Measurements from ENCODE around the gene CCNYL1. TPM values are rescaled to one million over a fixed set of nuclear protein-coding genes. Genes with fewer than 3 reads are reported as not detected.

The CCNYL1 gene
- polyA plus RNA-seq, 1 donor from 2014 or later: 14.7 TPM

- Histone ChIP-seq H3K27ac (ENCODE audit: low read length) (no peak overlapping the region), H3K27me3 (ENCODE audit: insufficient read depth, low read depth, low read length) (no peaks in the 10 kb centered on the region), H3K79me2 (replicated peaks; ENCODE audit: insufficient read depth, low read length) (no peaks in the 10 kb centered on the region), H3K9me3 (ENCODE audit: low read length) (no peaks in the 10 kb centered on the region), H3F3A (ENCODE audit: insufficient read depth, low read length, poor library complexity, severe bottlenecking) (no peaks in the 10 kb centered on the region), H3K36me3 (ENCODE audit: insufficient read depth, low read length) (peaks cover 7% of the 10 kb centered on the region), H3K4me2 (ENCODE audit: low read length) (no peak overlapping the region), H3K9me2 (ENCODE audit: insufficient read depth, low read length) (no peaks in the 10 kb centered on the region), H4K20me1 (ENCODE audit: insufficient read depth) (no peaks in the 10 kb centered on the region), H2AFZ (ENCODE audit: low read depth, low read length) (no peak overlapping the region), H3K9ac (ENCODE audit: low read length) (no peak overlapping the region), H3K4me3 (ENCODE audit: low read length) (no peak overlapping the region)
- TF ChIP-seq TAF1 (IDR thresholded peaks at IDR 0.05; ENCODE audit: low read depth) (no peak), REST (IDR thresholded peaks at IDR 0.05; ENCODE audit: borderline replicate concordance) (no peak), CTCF (IDR thresholded peaks at IDR 0.05; ENCODE audit: poor library complexity, severe bottlenecking) (no peak), EP300 (conservative IDR thresholded peaks at IDR 0.05; ENCODE audit: poor library complexity, severe bottlenecking) (no peak), SMC3 (conservative IDR thresholded peaks at IDR 0.05; ENCODE audit: poor library complexity) (no peak), EZH2 (IDR thresholded peaks at IDR 0.05; ENCODE audit: borderline replicate concordance, insufficient read depth, low read length, poor library complexity, severe bottlenecking) (no peak), RAD21 (conservative IDR thresholded peaks at IDR 0.05) (no peak), POLR2AphosphoS5 (IDR thresholded peaks at IDR 0.05) (no peak), MXI1 (conservative IDR thresholded peaks at IDR 0.05; ENCODE audit: poor library complexity, severe bottlenecking) (no peak)
Measured at GRCh38 chr2:207744451-207744850, 33.0 kb downstream of the CCNYL1 start.

GRCh38 chr2:207746131-207746530 is 34.7 kb downstream of the CCNYL1 start:
- H3F3A ChIP-seq (ENCODE audit: insufficient read depth, low read length, poor library complexity, severe bottlenecking): peaks cover 3% of the 10 kb centered on the region
- no peak overlapping the region for H3K9ac ChIP-seq (ENCODE audit: low read length)
- no peaks in the 10 kb centered on the region for H3K27me3 ChIP-seq (ENCODE audit: insufficient read depth, low read depth, low read length)
- no peak overlapping the region for H3K4me3 ChIP-seq (ENCODE audit: low read length)
- H3K79me2 ChIP-seq (replicated peaks; ENCODE audit: insufficient read depth, low read length): no peaks in the 10 kb centered on the region
- H2AFZ ChIP-seq (ENCODE audit: low read depth, low read length): no peak overlapping the region
- H4K20me1 ChIP-seq (ENCODE audit: insufficient read depth): no peaks in the 10 kb centered on the region
- H3K27ac ChIP-seq (ENCODE audit: low read length): no peak overlapping the region
- peaks cover 7% of the 10 kb centered on the region for H3K36me3 ChIP-seq (ENCODE audit: insufficient read depth, low read length)
- no peak overlapping the region for H3K4me2 ChIP-seq (ENCODE audit: low read length)
- H3K9me2 ChIP-seq (ENCODE audit: insufficient read depth, low read length): no peaks in the 10 kb centered on the region
- no peaks in the 10 kb centered on the region for H3K9me3 ChIP-seq (ENCODE audit: low read length)
- TF ChIP-seq SMC3 (conservative IDR thresholded peaks at IDR 0.05; ENCODE audit: poor library complexity) (peak; percentile 99), EP300 (conservative IDR thresholded peaks at IDR 0.05; ENCODE audit: poor library complexity, severe bottlenecking) (no peak), MXI1 (conservative IDR thresholded peaks at IDR 0.05; ENCODE audit: poor library complexity, severe bottlenecking) (no peak), CTCF (IDR thresholded peaks at IDR 0.05; ENCODE audit: poor library complexity, severe bottlenecking) (peak; percentile 98), EZH2 (IDR thresholded peaks at IDR 0.05; ENCODE audit: borderline replicate concordance, insufficient read depth, low read length, poor library complexity, severe bottlenecking) (no peak), POLR2AphosphoS5 (IDR thresholded peaks at IDR 0.05) (no peak), RAD21 (conservative IDR thresholded peaks at IDR 0.05) (peak; percentile 100)

Data from neural cell (in vitro differentiated cells).